ENCODE measurements around the gene STK17B.
A peak's percentile ranks its signal among the peaks of the same experiment; 100 is the strongest.

Gene STK17B

DNA sequence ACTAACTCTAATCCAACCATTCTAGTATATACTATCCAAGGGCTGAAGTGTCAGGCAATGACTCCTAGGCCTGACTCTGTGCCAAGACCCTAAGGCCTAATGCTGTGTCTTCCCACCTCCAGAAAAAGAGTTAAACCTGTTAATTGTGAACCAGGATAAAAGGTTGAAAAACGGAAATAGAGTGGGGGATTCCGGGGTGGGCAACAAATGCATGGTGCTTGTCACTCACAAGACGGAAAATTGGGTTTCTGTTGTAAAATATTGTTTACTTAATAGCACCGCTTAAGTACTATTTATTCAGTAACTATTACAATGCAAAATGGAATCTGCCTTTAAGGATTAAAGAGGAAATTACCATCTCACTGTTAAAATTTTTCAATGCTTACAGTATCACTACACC, 3.2 kb downstream of the STK17B start (continued):
- TF ChIP-seq, protein P1, sequence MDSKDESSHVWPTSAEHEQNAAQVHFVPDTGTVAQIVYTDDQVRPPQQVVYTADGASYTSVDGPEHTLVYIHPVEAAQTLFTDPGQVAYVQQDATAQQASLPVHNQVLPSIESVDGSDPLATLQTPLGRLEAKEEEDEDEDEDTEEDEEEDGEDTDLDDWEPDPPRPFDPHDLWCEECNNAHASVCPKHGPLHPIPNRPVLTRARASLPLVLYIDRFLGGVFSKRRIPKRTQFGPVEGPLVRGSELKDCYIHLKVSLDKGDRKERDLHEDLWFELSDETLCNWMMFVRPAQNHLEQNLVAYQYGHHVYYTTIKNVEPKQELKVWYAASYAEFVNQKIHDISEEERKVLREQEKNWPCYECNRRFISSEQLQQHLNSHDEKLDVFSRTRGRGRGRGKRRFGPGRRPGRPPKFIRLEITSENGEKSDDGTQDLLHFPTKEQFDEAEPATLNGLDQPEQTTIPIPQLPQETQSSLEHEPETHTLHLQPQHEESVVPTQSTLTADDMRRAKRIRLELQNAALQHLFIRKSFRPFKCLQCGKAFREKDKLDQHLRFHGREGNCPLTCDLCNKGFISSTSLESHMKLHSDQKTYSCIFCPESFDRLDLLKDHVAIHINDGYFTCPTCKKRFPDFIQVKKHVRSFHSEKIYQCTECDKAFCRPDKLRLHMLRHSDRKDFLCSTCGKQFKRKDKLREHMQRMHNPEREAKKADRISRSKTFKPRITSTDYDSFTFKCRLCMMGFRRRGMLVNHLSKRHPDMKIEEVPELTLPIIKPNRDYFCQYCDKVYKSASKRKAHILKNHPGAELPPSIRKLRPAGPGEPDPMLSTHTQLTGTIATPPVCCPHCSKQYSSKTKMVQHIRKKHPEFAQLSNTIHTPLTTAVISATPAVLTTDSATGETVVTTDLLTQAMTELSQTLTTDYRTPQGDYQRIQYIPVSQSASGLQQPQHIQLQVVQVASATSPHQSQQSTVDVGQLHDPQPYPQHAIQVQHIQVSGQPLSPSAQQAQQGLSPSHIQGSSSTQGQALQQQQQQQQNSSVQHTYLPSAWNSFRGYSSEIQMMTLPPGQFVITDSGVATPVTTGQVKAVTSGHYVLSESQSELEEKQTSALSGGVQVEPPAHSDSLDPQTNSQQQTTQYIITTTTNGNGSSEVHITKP (tag by site-specific recombination; IDR thresholded peaks at IDR 0.05), result peak; percentile 61
- TF ChIP-seq KLF10 (tag by site-specific recombination; IDR thresholded peaks at IDR 0.05), result no peak
- no peak for TF ChIP-seq BCL11B (tag by site-specific recombination; IDR thresholded peaks at IDR 0.05; ENCODE audit: low read depth)
- TF ChIP-seq, protein P2, sequence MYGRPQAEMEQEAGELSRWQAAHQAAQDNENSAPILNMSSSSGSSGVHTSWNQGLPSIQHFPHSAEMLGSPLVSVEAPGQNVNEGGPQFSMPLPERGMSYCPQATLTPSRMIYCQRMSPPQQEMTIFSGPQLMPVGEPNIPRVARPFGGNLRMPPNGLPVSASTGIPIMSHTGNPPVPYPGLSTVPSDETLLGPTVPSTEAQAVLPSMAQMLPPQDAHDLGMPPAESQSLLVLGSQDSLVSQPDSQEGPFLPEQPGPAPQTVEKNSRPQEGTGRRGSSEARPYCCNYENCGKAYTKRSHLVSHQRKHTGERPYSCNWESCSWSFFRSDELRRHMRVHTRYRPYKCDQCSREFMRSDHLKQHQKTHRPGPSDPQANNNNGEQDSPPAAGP (tag by site-specific recombination; IDR thresholded peaks at IDR 0.05), result no peak
- TF ChIP-seq ZNF239 (tag by site-specific recombination; IDR thresholded peaks at IDR 0.05), result no peak
- TF ChIP-seq, protein P3, sequence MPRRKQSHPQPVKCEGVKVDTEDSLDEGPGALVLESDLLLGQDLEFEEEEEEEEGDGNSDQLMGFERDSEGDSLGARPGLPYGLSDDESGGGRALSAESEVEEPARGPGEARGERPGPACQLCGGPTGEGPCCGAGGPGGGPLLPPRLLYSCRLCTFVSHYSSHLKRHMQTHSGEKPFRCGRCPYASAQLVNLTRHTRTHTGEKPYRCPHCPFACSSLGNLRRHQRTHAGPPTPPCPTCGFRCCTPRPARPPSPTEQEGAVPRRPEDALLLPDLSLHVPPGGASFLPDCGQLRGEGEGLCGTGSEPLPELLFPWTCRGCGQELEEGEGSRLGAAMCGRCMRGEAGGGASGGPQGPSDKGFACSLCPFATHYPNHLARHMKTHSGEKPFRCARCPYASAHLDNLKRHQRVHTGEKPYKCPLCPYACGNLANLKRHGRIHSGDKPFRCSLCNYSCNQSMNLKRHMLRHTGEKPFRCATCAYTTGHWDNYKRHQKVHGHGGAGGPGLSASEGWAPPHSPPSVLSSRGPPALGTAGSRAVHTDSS (tag by site-specific recombination; IDR thresholded peaks at IDR 0.05), result no peak

DNA sequence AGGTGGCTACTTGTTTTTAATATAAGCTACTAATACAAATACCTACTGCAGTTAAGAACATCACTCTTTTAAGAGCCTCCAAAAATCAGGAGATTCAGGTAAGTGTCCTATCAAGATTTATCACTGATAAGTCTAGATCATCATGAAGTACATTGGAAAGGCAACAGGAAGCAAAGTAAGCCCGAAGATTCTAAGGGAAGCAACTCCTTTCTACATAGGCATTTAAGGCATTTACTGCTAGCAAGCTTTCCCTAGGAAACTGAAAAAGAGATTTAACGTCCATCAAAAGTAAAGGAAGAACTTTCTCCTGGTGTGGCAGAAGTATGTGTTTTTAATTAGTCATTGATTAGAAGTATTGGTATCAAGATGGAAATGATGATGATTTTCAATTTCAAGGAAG, 3.7 kb downstream of the STK17B start:
- Histone ChIP-seq H3K4me3 (ENCODE audit: low read depth, low read length) (no peak overlapping the region), H3K27ac (ENCODE audit: extremely low read depth, low read depth, low read length) (no peak overlapping the region), H3K9me3 (ENCODE audit: control insufficient read depth, insufficient read depth, low read depth, low read length) (no peaks in the 10 kb centered on the region), H3K4me1 (ENCODE audit: control insufficient read depth, insufficient read depth, low read length) (peaks cover 22% of the 10 kb centered on the region; the same call in 1 of the 2 replicates), H3K36me3 (ENCODE audit: control insufficient read depth in 2 of 2, insufficient read depth in 1 of 2, low read length in 2 of 2) (peaks cover under 1 to 3% of the 10 kb centered on the region in 2 experiments; a peak in 1 of 3 replicates)
- POLR2A ChIA-PET, result no interaction called here
- CTCF ChIA-PET, result interaction anchor here (0.6 to 1.1 kb wide), 2 partner anchors 90 to 130 kb away, joined by 3 to 4 read pairs; no protein-coding TSS in a partner anchor
- TF ChIP-seq GLI4 (tag by site-specific recombination; IDR thresholded peaks at IDR 0.05), result no peak
- TF ChIP-seq PRDM1 (tag by site-specific recombination; IDR thresholded peaks at IDR 0.05), result peak; percentile 70

DNA sequence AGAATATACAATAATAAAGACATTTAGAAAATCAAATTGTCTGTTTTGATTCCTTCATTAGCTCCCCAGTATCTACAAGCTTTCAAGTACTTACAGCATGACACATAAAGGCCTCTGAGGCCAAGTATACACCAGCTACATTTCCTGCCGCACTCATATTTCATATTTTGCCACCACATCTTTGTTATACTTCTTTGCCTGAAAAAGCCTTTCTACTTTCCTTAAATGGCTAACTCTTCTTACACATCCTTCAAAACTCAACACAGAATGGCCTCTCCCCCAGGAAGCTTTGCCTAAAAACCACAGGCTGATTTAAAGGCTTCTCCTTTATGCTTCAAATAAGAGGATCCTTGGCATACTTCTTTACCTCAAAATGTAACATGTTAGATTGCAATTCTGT, 4.5 kb downstream of the STK17B start:
- Histone ChIP-seq H3K36me3 (ENCODE audit: control insufficient read depth in 2 of 2, insufficient read depth in 1 of 2, low read length in 2 of 2) (peaks cover 7% of the 10 kb centered on the region in 2 experiments; a peak in 2 of 3 replicates), H3K9me3 (ENCODE audit: control insufficient read depth, insufficient read depth, low read depth, low read length) (no peaks in the 10 kb centered on the region), H3K4me1 (ENCODE audit: control insufficient read depth, insufficient read depth, low read length) (peaks cover 22% of the 10 kb centered on the region; the same call in 1 of the 2 replicates), H3K4me3 (ENCODE audit: low read depth, low read length) (no peak overlapping the region), H3K27ac (ENCODE audit: extremely low read depth, low read depth, low read length) (no peak overlapping the region)
- POLR2A ChIA-PET, result no interaction called here
- CTCF ChIA-PET, result interaction anchor here (0.6 to 1.3 kb wide), 5 partner anchors 10 to 471 kb away, joined by 3 to 4 read pairs (median 3); no protein-coding TSS in a partner anchor
- TF ChIP-seq ZNF175 (tag by site-specific recombination; IDR thresholded peaks at IDR 0.05) (no peak), ZNF132 (tag by site-specific recombination; IDR thresholded peaks at IDR 0.05; ENCODE audit: borderline replicate concordance) (no peak), ZNF121 (tag by site-specific recombination; IDR thresholded peaks at IDR 0.05) (no peak), ZNF404 (tag by site-specific recombination; IDR thresholded peaks at IDR 0.05) (no peak), FEZF1 (tag by site-specific recombination; IDR thresholded peaks at IDR 0.05) (peak; percentile 50; the same call in 1 of the 2 replicates), ZNF174 (tag by site-specific recombination; IDR thresholded peaks at IDR 0.05) (no peak)
- TF ChIP-seq, protein P4, sequence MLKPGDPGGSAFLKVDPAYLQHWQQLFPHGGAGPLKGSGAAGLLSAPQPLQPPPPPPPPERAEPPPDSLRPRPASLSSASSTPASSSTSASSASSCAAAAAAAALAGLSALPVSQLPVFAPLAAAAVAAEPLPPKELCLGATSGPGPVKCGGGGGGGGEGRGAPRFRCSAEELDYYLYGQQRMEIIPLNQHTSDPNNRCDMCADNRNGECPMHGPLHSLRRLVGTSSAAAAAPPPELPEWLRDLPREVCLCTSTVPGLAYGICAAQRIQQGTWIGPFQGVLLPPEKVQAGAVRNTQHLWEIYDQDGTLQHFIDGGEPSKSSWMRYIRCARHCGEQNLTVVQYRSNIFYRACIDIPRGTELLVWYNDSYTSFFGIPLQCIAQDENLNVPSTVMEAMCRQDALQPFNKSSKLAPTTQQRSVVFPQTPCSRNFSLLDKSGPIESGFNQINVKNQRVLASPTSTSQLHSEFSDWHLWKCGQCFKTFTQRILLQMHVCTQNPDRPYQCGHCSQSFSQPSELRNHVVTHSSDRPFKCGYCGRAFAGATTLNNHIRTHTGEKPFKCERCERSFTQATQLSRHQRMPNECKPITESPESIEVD (tag by site-specific recombination; IDR thresholded peaks at IDR 0.05), result peak; percentile 58
